Skin of body (tissue), 2 donors: Measurements from ENCODE around the gene PALM. TPM values are rescaled to one million over a fixed set of nuclear protein-coding genes. Genes with fewer than 3 reads are reported as not detected.
"Not testable (repeated sequence)": the region's sequence is repeated elsewhere in the genome, so short reads cannot be mapped to it uniquely, and the experiment has no call there.

ENCODE experiments used
- DNase-seq: peaks from one replicate; lab custom pipeline; 2025; lab: John Stamatoyannopoulos, UW
- total RNA-seq: library from RNA; depleted of rRNA; stranded (reverse); fragments of >200 nt; gene quantifications from one replicate; pipeline ENCODE4 v1.2.3, GENCODE V29; 2014

The PALM gene
- total RNA-seq, 1 donor from 2014 or later = 25.4 TPM

DNA sequence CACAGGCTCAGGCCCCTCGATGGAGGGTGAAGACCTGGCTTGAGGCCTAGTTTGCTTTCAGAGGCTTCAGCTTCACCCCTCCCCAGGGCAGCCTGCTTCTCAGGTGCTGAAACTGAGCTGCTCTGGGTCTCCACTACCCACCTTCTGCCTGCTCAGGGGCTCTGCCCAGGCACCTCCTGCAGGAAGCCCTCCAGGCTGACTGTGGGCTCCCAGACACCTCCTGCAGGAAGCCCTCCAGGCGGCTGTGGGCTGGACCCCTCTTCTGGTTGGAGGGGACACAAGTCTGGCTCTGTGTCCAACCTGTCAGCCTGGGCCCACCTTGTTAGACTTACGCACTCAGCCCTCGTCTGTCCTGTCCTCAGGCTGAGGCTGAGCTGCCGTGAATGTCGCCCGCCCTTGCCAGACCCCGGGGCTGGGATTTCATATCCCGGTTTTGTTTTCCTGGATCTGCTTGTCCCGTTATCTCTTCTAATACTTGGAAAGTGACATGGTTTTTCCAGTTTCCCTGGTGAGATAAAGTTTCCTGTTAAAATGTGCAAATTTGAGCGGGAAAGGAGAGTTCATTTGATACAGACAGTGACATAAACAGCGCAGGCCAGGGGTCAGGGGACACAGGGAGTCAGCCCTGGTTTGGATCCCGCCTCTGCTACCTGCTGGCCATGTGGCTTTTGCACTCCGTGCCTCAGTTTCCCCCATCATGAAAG, 21.4 kb downstream of the PALM start:
- DNase-seq = no peak

DNA sequence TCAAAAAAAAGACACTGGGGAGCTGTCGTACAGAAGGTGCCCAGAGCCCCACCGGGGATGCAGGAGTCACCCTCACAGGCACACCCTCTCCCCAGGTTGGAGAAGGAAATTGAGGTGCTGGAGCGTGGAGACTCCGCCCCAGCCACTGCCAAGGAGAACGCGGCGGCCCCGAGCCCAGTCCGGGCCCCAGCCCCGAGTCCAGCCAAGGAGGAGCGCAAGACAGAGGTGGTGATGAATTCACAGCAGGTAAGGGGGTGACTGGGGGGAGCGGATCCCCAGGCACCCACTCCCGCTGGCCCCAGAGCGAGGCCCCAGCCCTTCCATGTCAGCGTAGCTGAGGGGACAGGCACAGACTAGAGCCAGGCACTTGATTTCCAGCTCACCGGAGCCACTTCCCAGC, 22.3 kb downstream of the PALM start:
- DNase-seq = no peak

DNA sequence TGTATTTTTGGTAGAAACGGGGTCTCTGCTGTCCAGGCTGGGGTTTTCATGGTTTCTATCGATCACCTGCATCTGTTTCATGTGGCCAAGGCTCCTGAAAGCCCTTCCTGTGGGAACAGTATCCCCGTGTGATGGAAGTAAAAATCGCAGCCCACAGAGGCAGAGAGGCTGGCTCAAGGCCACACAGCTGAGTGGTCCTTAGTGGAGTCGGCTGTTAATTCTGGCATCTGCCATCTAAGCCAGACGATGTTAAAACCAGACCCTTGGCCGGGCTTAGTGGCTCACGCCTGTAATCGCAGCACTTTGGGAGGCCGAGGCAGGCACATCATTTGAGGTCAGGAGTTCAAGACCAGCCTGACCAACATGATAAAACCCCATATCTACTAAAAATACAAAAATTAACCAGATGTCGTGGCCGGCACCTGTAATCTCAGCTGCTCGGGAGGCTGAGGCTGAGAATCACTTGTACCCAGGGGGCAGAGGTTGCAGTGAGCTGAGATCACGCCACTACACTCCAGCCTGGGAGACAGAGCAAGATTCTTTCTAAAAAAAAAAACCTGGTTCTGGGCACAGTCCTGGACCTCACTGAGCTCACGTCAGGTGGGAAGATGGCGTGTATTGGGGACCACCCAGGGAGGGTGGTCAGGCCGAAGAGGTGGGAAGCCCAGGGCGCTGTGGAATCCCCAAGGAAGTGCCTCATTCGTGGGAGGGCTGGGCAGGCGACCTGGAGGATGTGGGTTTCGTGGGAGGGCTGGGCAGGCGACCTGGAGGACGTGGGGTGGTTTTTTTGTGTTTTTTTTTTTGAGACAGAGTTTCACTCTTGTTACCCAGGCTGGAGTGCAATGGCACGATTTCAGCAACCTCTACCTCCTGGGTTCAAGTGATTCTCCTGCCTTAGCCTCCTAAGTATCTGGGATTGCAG, 23.7 kb downstream of the PALM start:
- DNase-seq = no peak

DNA sequence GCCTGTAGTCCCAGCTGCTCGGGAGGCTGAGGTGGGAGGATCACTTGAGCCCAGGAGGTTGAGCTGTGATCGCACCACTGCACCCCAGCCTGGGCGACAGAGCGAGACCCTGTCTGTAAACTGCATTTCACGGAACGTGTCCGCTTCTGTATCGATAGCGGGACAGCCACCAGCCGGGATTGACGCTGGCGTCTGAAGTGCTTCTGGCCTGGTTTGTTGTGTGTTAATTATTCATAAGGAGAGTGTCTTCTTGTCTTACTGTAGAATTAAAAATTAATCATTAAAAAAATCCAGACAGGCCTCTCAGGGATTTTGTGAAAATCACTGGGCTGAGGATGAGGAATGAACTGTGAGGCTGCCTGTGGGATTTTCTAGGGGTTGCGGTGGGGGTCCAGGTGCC, 26.0 kb downstream of the PALM start:
- no peak for DNase-seq

DNA sequence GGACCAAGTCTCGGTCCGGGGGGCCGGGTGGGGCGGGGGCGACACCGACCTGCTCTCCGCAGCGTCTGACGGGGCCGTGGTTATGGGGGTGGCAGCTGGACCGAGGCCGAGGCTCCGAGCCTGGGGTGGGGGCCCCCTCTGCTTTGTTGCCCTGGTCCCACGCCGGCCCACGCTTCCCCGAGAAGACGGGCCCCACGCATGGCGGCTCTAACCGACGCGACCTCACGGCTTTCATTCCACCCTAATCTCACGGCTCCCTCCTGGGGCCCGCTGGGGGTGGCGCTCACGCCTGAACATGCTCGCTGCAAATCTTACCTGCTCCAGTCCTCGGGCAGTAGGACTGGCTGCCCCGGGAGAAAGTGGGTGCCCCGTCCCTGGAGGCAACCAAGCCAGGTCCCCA, 27.4 kb downstream of the PALM start:
- no peak for DNase-seq

DNA sequence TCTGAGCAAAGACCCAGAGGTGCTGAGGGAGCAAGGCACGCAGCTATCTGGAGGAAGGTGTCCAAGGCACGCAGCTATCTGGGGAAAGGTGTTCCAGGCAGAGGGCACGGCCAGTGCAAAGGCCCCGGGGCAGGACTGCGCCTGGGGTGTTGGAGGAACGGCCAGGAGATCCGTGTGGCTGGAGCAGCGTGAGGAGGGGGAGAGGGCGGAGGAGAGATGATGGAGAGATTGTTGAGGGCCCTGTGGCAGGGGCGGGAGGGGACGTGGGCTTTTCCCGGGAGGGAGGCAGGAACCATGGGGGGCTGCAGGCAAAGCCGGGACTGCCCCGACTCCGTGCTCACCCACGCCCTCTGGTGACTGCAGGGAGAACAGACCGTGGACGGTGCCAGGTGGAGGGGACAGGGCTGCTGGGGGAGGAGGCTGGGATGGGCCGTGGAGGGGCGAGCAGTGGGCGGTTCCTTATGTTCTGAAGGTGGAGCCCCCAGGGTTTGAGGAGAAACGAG, 28.9 kb downstream of the PALM start:
- DNase-seq = no peak

DNA sequence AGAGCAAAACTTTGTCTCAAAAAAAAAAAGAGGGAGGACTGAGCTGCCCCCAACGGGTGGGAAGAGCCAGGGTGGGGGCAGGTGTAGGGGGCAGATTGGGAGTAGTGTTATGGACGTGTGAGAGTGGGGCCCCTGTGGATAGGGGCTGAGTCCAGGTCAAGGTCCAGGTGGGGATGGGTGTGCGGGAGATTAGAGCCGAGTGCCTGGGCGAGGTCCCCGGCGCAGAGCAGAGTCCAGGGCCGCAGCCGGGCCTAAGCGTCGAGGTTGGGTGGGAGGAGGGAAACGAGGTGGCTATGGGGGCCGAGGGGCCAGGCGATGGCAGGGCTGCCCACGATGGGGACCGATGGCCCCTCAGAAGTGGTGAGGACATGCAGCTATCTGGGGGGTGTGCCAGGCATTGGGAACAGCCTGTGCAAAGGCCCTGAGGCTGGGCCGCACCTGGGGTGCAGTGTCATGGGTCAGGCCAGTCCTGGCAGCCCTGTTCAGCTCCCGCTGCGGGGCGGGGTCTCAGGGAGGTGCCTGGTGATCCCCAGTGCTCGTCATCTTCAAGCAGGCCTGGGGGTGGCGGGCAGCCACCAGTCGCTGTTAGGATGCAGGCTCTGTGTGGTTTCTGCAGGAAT, 29.9 kb downstream of the PALM start:
- no peak for DNase-seq

DNA sequence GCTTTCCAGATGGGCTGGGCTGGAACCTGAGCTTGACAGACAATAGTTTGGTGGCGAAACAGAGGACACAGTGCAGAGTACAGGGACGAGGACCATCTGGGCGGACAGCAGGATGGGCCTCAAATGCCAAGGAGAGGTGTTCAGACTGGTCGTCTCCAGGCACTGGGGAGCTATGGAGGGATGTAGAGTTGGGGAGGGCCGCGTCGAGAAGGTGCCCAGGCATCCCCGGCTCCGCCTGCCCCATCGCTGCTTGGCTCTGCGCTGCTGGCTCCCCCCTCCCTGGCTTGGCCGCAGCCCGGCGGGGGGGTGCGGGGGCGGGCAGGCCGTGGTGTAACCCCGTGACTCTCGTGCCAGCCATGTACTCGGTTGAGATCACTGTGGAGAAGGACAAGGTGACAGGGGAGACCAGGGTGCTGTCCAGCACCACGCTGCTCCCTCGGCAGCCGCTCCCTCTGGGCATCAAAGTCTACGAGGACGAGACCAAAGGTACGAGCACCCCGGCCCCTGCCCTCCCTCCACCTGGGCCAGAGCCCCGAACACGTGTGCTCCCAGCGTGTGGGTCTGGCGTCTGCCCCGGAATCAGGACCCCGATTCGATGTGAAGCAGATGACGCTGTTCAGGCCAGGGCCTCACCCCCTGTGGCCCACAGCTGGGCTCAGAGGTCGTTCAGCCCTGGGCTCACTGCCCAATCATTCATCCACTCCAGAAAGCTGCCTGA, 31.4 kb downstream of the PALM start:
- DNase-seq = no peak

DNA sequence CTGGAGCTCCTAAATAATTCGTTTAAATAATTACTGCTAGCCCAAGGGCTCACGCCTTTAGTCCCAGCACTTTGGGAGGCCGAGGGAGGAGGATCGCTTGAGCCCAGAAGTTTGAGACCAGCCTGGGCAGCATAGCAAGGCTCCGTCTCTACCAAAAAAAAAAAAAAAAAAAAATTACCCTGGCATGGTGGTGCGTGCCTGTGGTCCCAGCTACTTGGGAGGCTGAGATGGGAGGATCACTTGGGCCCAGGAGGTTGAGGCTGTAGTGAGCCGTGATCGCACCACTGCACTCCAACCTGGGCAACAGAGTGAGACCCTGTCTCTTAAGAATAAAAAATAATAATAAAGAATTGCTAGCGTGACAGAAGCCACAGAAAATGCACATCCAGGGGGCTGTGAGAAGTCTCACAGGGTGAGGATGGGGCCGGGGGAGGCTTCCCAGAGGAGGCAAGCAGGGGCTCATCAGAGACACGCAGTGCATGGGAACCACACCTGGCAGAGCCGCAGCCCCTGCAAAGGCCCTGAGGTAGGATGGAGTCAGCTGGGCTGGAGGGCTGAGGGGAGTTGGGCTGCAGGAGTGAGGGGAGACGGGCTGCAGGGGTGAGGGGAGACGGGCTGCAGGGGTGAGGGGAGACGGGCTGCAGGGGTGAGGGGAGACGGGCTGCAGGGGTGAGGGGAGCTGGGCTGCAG, 32.2 kb downstream of the PALM start:
- not testable (repeated sequence) for DNase-seq

DNA sequence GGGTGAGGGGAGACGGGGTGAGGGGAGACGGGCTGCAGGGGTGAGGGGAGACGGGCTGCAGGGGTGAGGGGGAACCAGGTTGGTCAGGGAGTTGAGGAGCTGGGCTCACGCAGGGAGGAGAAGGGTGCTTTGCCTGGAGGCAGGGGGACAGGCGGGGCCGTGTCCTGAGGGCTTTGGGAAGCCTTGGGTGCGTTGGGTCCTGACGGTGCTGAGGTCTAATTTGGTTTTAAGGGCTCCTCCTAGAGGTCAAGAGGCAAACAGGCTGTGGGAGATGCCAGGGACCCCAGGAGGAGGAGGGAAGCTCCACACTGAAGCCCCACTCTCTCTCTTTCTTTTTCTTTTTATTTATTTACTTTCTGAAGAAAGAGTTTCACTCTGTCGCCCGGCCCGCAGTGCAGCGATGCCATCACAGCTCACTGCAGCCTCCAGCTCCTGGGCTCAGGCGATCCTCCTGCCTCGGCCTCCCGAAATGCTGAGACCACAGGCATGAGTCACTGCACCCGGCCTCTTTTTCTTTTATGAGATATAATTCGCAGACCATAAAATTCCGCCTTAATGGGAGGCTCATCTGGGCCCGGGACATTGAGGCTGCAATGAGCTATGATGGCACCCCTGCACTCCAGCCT, 32.9 kb downstream of the PALM start:
- no peak for DNase-seq

DNA sequence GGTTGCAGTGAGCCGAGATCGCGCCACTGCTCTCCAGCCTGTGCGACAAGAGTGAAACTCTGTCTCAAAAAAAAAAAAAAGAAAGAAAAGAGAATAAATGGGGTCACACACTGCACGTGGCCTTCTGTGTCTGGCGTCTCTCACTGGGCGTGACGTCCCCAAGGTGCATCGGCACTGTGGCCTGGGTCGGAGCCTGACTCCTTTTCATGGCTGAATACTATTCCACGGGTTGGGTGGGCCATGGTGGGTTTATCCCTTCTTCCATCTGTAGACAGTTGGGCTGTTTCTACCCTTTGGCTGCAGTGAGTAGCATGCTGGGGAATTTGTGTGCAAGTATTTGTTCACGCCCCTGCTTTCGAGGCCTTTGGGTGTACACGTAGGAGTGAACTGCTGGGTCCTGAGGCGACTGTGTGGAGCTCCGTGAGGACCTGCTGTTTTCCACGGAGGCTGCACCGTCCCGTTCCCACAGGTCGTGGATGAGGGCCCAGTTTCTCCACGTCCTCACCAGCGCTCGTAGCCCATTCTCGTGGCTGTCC, 33.9 kb downstream of the PALM start:
- DNase-seq = no peak

DNA sequence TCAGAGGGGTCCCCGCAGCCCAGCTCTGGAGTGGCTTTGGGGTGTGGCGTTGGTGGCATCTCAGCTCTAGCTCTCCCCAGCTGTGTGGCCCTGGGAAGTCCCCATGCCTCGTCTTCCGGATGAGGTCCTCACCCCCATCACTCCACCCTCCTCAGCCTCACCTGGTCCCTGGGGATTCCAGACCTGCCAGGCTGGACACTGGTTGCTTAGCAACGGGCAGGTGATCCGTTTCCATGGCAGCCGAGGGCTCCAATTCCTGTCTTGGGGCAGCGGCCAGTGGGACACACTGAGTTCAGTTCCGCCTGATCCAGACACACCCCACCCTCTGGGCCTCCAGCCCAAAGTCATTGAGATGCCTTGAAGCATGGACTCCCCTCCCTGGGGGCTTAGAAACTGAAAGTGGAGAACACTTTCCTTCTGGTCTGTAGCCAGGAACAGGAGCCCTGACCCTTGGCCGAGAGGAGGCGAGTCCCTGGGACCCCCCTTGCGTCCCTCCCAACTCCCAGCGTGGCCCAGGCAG, 34.5 kb downstream of the PALM start:
- DNase-seq = no peak

DNA sequence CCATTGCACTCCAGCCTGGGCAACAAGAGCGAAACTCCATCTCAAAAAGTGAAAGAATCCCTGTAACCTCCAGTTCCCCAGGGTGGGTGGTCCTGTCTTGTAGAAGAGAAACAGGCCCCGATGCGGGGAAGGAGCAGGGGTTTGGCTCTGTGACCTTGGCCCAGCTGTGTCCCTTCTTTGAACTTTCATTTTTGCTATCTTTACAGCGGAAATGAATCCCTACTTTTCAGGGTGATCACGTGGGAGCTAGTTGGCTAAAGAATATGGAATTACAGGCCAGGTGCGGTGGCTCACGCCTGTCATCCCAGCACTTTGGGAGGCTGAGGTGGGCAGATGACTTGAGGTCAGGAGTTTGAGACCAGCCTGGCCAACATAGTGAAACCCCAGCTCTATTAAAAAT, 36.4 kb downstream of the PALM start:
- not testable (repeated sequence) for DNase-seq

DNA sequence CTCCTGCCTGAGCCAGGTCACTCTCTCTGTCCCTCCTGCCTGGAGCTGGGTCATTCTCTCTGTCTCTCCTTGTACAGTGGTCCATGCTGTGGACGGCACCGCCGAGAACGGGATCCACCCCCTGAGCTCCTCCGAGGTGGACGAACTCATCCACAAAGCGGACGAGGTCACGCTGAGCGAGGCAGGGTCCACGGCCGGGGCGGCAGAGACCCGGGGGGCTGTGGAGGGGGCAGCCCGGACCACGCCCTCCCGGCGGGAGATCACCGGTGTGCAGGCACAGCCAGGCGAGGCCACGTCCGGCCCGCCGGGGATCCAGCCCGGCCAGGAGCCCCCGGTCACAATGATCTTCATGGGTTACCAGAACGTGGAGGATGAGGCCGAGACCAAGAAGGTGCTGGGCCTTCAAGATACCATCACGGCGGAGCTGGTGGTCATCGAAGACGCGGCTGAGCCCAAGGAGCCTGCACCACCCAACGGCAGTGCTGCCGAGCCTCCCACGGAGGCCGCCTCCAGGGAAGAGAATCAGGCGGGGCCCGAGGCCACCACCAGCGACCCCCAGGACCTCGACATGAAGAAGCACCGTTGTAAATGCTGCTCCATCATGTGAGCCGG, 37.6 kb downstream of the PALM start:
- DNase-seq = no peak

DNA sequence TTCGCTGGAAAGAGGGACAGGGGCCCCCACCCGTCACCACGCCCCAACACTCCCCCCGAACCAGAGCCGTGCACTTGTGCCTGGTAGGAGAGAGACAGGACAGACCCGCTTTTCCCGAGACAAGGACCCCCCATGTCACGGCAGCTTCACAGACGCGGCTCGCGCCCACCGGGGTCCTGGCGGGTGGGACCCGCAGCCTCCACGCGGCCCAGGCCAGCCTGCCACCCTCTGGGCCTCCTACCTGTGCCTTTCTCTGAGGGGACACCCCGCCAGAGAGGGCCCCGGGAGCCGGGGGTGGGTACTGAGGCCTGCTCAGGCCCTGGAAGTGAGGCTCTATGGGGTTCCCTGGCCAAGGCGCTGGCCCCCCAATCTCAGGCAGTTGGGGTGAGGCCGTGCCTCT, 38.2 kb downstream of the PALM start:
- no peak for DNase-seq

DNA sequence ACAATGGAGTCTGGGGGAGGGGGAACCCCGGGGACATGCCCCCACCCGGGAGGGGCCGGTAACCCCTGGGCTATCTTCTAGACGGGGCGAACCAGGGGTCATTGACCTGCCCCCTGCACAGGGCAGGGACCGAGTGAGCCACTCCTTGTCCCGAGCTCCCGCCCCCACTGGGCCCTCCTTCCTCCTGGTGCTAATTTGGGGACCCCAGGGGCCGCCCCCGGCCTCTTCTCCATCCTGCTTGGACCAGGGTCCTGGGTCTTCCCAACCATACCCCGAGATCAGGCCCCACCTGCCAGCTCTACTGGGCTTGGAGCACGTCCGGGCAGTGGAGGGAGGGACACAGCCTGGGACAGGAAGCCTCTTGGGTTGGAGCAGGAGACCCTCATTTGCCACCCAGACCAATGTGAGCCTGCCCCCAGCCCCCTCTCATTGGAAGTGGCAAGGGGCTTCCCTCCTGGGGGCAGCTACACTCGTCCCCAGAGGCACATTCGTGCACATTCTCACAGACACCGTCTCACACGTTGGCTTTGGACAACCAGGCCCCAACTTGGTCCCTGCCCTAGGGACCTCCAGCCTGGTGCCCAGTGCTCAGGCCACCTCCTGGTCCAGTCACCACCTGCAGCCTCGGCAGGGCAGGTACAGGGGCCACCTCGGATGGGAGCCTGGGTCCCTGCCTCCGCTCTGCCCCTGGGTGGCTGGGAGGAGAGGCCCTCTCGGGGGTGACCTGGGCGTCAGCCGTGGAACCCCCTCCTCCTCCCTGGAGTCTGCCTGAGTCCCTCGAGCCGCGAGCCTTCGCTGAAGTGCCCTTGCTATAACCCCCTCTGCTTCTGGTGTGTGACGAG, 38.9 kb downstream of the PALM start:
- DNase-seq = no peak

DNA sequence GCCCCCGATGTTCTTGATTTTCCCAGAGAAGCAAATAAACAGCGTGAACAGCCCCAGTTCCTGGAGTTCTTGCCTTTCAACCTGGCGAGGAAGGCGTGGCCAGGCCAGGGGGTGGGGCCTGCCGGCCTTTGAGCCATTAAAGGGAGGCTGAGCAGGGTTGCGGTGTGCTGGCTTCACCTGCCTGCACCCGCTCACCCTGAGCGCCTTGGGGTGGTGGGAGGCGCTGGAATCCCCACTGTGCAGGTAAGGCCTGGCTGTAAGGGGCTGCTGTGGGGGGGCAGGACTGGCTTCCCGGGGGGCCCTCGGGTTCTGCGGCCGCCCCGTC, 39.5 kb downstream of the PALM start:
- DNase-seq = no peak

DNA sequence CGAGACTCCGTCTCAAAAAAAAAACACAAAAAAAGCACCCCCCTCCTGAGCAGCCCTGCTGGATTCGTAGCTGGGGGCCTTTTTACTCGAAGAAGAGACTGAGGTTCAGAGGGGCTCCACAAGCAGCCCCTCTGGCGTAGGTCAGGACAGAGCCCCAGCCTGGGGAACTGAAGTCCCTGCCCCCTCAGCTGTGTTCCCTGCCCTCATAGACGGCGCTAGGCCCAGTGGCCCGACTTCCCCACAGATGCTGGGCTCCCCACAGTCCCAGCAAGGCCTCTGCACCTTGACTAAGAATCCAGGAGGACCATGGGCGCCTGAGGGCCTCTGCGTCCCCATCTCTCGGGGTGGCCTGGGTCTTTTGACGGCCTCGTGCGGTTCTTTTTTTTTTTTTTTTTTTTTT, 41.1 kb downstream of the PALM start:
- no peak for DNase-seq
